GM19351 (cell line): Measurements from ENCODE around the gene ENHO.
"Not testable (repeated sequence)": the region's sequence is repeated elsewhere in the genome, so short reads cannot be mapped to it uniquely, and the experiment has no call there.

Experiments used
- ATAC-seq: cut with Tn5 transposase; IDR thresholded peaks from one replicate; pipeline ENCODE4 v1.9.1; 2021; ENCODE audit warnings: mild to moderate bottlenecking, moderate library complexity; ENCODE audit not compliant: unreplicated experiment

Gene ENHO

DNA sequence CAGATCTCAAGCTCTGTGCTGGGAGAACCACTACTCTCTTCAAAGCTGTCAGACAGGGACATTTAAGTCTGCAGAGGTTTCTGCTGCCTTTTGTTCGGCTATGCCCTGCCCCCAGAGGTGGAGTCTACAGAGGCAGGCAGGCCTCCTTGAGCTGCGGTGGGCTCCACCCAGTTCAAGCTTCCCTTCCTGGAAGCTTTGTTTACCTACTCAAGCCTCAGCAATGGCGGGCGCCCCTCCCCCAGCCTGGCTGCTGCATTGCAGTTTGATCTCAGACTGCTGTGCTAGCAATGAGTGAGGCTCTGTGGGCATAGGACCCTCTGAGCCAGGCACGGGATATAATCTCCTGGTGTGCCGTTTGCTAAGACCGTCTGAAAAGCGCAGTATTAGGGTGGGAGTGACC is 9.3 kb upstream of the ENHO start:
- not testable (repeated sequence) for ATAC-seq

- ATAC-seq, result no peak
Measured at GRCh38 chr9:34526026-34526425, 3.2 kb upstream of the ENHO start.

DNA sequence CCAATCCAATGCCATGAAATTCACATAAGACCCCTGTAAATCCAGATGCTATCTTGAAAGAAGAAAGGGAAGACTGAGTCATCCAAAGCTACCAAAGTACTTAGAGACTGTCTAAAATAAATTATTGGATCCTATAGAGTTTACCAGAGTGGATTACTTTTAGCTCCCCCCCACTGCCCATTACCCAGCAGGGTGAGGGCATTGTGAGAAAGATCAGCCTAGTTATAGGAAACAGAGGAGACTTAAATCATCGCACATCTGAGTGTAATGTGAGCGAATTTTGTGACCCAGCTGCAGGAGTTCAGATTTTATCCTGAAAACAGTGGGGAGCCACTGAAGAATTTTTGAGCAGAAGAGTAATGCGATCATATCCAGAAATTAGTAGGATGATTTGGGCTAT is 1.6 kb upstream of the ENHO start:
- no peak for ATAC-seq

DNA sequence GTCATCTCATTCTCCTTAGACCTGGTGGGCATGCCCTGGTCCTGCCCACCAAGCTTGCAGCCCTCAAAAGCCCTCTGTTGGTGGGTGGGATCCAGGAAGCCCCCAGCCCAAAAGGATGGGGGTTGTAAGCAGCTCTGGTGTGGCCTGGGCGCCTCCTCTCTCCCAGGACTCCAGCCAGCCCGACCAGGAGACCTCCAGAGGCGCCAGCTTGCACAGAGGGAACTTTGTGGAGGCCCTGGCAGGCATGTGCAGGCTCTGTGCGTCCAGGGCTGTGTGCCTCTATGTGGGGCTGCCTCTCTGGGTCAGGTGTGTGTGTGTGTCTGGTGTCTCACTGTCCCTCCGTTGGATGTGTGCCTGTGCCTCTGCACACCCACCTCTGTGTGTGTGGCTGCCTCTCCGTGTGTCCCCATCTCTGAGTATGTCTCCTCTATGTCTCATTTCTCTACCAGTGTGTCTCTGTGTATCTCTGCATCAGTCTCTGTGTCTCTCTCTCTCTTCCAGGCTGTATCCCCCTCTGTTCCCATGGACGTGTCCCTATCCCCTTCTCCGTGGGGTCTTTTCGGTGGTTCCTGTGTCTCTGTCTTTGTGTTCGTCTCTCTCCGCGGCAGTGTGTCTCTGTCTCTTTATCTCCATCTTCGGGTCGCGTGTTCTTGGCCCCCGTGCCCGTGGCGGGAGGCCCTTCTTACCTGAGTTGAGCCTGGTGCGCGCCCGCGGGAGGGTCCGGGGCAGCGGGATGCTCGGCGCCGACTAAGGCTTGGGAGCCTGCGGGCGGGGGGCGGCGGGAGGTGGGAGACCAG is 501 bp downstream of the ENHO start:
- no peak for ATAC-seq

DNA sequence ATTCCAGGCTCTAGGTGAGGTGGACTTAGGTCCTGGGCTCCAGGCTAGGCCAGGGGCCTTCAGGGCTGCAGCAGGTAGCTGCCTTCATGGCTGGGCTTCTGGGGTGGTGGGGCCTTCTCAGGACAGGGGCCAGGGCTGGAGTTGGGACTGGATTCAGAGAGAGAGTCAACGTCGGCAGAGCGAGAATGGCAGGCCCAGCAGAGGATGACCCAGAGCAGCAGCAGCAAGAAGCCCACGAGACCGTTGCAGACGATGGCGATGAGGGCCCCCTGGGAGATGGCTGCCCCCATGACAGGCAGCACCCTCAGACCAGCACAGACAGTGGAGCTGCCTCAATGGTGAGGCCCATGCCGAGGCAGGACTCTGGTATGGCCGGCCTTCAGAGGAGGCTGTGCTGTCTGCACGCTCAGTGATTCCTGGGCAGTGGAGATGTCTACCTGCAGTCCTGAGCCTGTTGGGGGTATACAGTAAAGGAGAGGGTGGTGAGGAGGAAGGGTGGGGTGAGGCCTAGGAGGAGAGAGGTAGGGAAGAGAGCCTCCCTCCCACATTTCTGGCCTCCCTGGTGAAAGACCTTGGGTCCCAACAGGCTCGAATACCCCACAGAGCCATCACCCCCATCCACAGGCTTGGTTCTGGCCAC is 1.3 kb downstream of the ENHO start:
- ATAC-seq, result no peak

- no peak for ATAC-seq
Measured at GRCh38 chr9:34520505-34521385, 2.0 kb downstream of the ENHO start.

- ATAC-seq, result no peak
Measured at GRCh38 chr9:34520096-34520495, 2.7 kb downstream of the ENHO start.

GRCh38 chr9:34519321-34520020 is 3.3 kb downstream of the ENHO start:
- no peak for ATAC-seq

DNA sequence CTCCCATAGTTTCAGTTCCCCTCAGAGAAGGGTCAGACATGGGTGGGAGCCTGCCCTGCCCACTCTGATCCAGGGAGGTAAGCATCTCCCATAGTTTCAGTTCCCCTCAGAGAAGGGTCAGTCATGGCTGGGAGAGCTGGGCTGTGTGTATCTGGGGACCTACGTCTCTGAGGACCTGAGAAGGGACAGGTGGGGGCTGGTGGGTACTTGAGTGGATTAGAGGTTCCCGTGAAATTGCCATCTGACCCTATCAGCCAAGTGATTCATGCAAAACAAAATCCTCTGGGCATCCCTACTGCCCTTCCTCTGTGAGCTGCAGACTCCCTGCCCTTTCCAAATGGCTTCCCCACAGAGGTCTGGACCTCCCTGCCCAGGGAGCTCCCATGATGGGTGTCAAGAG is 3.9 kb downstream of the ENHO start:
- no peak for ATAC-seq

GRCh38 chr9:34518110-34518616 is 4.6 kb downstream of the ENHO start:
- ATAC-seq, result no peak

GRCh38 chr9:34517185-34517584 is 5.6 kb downstream of the ENHO start:
- ATAC-seq, result no peak

DNA sequence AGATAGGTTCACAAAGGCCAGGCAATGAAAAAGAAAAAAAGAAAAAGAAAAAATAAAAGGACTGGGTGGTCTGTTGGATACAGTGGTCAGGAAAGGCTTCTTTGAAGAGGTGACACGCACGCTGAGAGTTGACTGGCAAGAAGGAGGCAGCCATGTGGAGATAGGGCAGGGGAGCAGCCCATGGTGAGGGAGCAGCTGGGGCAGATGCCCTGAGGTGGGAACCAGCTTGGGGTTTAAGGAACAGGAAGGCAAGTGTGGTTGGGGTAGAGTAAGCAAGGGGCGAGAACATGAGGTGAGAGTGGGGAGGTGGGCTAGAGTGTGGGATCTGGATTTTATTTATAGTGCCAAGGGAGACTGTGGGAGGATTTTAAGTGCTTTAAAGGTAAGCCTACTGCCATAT is 6.8 kb downstream of the ENHO start:
- ATAC-seq, result no peak

- no peak for ATAC-seq
Measured at GRCh38 chr9:34514816-34515215, 8.0 kb downstream of the ENHO start.

DNA sequence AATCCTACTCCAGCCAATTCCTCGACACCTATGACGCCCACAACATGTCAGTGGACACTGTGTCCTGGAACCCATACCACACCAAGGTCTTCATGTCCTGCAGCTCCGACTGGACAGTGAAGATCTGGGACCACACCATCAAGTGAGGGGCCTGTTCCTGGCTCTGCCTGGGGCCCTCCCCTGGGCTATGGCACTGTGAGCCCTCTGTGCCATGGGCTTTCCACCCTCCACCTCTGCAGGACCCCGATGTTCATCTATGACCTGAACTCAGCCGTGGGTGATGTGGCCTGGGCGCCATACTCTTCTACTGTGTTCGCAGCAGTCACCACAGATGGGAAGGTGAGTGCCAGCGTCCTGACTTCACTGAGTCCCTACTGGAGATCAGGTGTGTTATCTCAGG is 8.4 kb downstream of the ENHO start:
- ATAC-seq, result no peak

GRCh38 chr9:34513567-34514214 is 9.1 kb downstream of the ENHO start:
- no peak for ATAC-seq

DNA sequence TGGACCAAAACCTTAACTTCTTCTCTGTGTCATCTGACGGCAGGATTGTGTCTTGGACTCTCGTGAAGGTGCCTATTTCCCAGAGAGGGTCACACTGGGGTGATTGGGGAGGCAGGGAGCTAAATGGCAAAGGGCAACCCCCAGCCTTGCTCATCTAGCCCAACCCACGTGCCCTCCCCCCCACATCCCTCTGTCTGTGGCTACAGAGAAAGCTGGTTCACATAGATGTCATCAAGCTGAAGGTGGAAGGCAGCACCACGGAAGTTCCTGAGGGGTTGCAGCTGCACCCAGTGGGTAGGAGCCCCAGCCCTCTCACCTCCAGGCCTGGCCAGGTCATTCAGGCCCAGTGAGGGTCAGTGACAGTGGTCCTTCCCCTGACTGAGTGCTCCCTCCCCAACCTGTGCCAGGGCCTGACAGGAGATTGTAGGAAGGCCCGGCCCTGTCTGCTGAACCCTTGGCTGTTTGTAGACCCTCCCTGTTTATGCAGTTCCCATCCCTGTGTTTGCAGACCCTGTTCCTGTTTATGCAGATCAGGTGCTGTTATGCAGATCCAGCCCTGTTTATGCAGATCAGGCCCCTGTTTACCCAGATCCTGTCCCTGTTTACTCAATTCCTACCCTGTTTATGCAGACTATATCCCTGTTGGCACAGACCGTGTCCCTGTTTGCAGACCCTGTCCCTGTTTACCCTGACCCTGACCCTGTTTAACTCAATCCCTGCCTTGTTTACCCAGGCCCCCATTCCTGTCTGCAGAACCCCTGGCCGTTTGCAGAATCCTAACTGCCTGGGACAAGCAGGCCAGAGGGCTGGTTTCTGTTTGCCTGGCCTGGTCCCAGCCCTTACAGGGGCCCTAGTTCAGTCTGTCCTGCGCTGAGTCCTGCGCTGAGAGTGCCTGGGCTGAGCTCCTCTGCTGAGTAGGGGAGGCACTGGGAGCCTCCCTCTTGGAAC is 10.4 kb downstream of the ENHO start:
- no peak for ATAC-seq

- no peak for ATAC-seq
Measured at GRCh38 chr9:34510497-34511468, 12.0 kb downstream of the ENHO start.

DNA sequence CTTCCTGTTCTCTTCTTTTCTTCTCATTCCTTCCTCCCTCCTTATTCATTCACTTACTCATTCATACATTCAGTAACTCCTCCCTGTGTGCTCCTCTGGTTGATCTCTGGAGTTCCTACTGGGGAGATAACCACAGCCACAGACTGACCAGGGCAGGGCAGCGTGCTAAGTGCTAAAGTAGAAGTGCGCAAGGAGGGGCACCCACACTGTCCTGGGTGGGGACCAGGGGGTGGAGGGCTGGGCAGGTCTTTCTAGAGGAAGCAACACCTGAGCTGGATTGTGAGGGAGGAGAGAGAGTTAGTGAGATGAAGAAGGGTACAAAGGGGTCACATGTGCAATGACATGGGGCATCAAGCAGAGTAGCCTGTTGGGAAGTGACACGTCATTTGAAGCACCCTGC is 13.8 kb downstream of the ENHO start:
- no peak for ATAC-seq
